ENCODE data around the gene ATAD3C. TPM values are rescaled to one million over a fixed set of nuclear protein-coding genes. Genes with fewer than 3 reads are reported as not detected.

Gene ATAD3C
- total RNA-seq, 2 experiments from 2014 or later, result 1.0 to 1.4 TPM

GRCh38 chr1:1419813-1420653, 29.5 kb upstream of the ATAD3C start:
- Mint-ChIP-seq H3K36me3 (ENCODE audit: low read depth) (no peaks in the 10 kb centered on the region), H3K4me3 (no peak overlapping the region), H3K4me1 (ENCODE audit: low read depth) (peaks cover 20% of the 10 kb centered on the region), H3K27me3 (ENCODE audit: low read depth) (peaks cover 3% of the 10 kb centered on the region), H3K27ac (no peak overlapping the region), H3K9me3 (ENCODE audit: insufficient read depth) (no peaks in the 10 kb centered on the region)
- CTCF ChIA-PET, result no interaction called here
- DNase-seq (no peak), ATAC-seq (peak; percentile 59)
- POLR2A ChIA-PET, result interaction anchor here (0.9 kb wide), 1 partner anchor 14 kb away, joined by 3 read pairs; no protein-coding TSS in a partner anchor

GRCh38 chr1:1420654-1421141, 28.8 kb upstream of the ATAD3C start:
- Mint-ChIP-seq H3K4me1 (ENCODE audit: low read depth) (peaks cover 20% of the 10 kb centered on the region), H3K9me3 (ENCODE audit: insufficient read depth) (no peaks in the 10 kb centered on the region), H3K4me3 (no peak overlapping the region), H3K27me3 (ENCODE audit: low read depth) (peaks cover 5% of the 10 kb centered on the region), H3K36me3 (ENCODE audit: low read depth) (no peaks in the 10 kb centered on the region), H3K27ac (no peak overlapping the region)
- CTCF ChIA-PET, result no interaction called here
- POLR2A ChIA-PET, result interaction anchor here (0.9 to 1.4 kb wide), 2 partner anchors 13 kb away, joined by 3 read pairs; no protein-coding TSS in a partner anchor
- ATAC-seq, result no peak
- DNase-seq, result no peak

GRCh38 chr1:1421147-1421906, 28.2 kb upstream of the ATAD3C start, which contains the start of gene ANKRD65:
Gene ANKRD65 (minus strand): TSS chr1:1421276. CDS start chr1:1421005, 271 bp downstream.
- ChIA-PET POLR2A (interaction anchor here (0.9 to 1.4 kb wide), 2 partner anchors 13 kb away, joined by 3 read pairs; no protein-coding TSS in a partner anchor), CTCF (interaction anchor here (1.6 kb wide), 1 partner anchor 19 kb away, joined by 6 read pairs; no protein-coding TSS in a partner anchor)
- Mint-ChIP-seq H3K36me3 (ENCODE audit: low read depth) (no peaks in the 10 kb centered on the region), H3K9me3 (ENCODE audit: insufficient read depth) (no peaks in the 10 kb centered on the region), H3K27ac (no peak within 1 kb of the TSS), H3K27me3 (ENCODE audit: low read depth) (peaks cover 9% of the 10 kb centered on the region), H3K4me1 (ENCODE audit: low read depth) (peaks cover 22% of the 10 kb centered on the region), H3K4me3 (no peak within 1 kb of the TSS)
- ATAC-seq, result no peak
- no peak for DNase-seq

- no peak overlapping the region for H3K27ac Mint-ChIP-seq
- no peaks in the 10 kb centered on the region for H3K36me3 Mint-ChIP-seq (ENCODE audit: low read depth)
- CTCF ChIA-PET, result interaction anchor here (1.6 kb wide), 1 partner anchor 19 kb away, joined by 6 read pairs; no protein-coding TSS in a partner anchor
- H3K4me1 Mint-ChIP-seq (ENCODE audit: low read depth), result peaks cover 23% of the 10 kb centered on the region
- peaks cover 11% of the 10 kb centered on the region for H3K27me3 Mint-ChIP-seq (ENCODE audit: low read depth)
- no peak for ATAC-seq
- H3K9me3 Mint-ChIP-seq (ENCODE audit: insufficient read depth), result no peaks in the 10 kb centered on the region
- POLR2A ChIA-PET, result interaction anchor here (1.4 kb wide), 1 partner anchor 14 kb away, joined by 3 read pairs; no protein-coding TSS in a partner anchor
- no peak for DNase-seq
- no peak overlapping the region for H3K4me3 Mint-ChIP-seq
Observed at GRCh38 chr1:1421907-1422464, 27.5 kb upstream of the ATAD3C start.

- peak; percentile 17 for ATAC-seq
- no peaks in the 10 kb centered on the region for H3K36me3 Mint-ChIP-seq (ENCODE audit: low read depth)
- POLR2A ChIA-PET, result interaction anchor here (1.4 kb wide), 1 partner anchor 15 kb away, joined by 3 read pairs; no protein-coding TSS in a partner anchor
- DNase-seq, result peak; percentile 56
- CTCF ChIA-PET, result interaction anchor here (1.6 kb wide), 1 partner anchor 18 kb away, joined by 6 read pairs; no protein-coding TSS in a partner anchor
- no peaks in the 10 kb centered on the region for H3K9me3 Mint-ChIP-seq (ENCODE audit: insufficient read depth)
- H3K27me3 Mint-ChIP-seq (ENCODE audit: low read depth), result peaks cover 11% of the 10 kb centered on the region
- H3K4me3 Mint-ChIP-seq, result no peak overlapping the region
- H3K4me1 Mint-ChIP-seq (ENCODE audit: low read depth), result peaks cover 23% of the 10 kb centered on the region
- no peak overlapping the region for H3K27ac Mint-ChIP-seq
Observed at GRCh38 chr1:1422465-1423244, 26.8 kb upstream of the ATAD3C start.

- no peak overlapping the region for H3K4me3 Mint-ChIP-seq
- no peak for DNase-seq
- CTCF ChIA-PET, result interaction anchor here (0.6 kb wide), 1 partner anchor 64 kb away, joined by 3 read pairs; no protein-coding TSS in a partner anchor
- no peaks in the 10 kb centered on the region for H3K36me3 Mint-ChIP-seq (ENCODE audit: low read depth)
- H3K27me3 Mint-ChIP-seq (ENCODE audit: low read depth), result peaks cover 11% of the 10 kb centered on the region
- POLR2A ChIA-PET, result no interaction called here
- no peaks in the 10 kb centered on the region for H3K9me3 Mint-ChIP-seq (ENCODE audit: insufficient read depth)
- no peak overlapping the region for H3K27ac Mint-ChIP-seq
- ATAC-seq, result no peak
- peaks cover 17% of the 10 kb centered on the region for H3K4me1 Mint-ChIP-seq (ENCODE audit: low read depth)
Observed at GRCh38 chr1:1423245-1423597, 26.3 kb upstream of the ATAD3C start.

GRCh38 chr1:1424707-1425106, 24.8 kb upstream of the ATAD3C start:
- H3K27ac Mint-ChIP-seq, result no peak overlapping the region
- no peak for ATAC-seq
- peaks cover 17% of the 10 kb centered on the region for H3K4me1 Mint-ChIP-seq (ENCODE audit: low read depth)
- no peak overlapping the region for H3K4me3 Mint-ChIP-seq
- no peaks in the 10 kb centered on the region for H3K9me3 Mint-ChIP-seq (ENCODE audit: insufficient read depth)
- peaks cover 18% of the 10 kb centered on the region for H3K27me3 Mint-ChIP-seq (ENCODE audit: low read depth)
- ChIA-PET CTCF (no interaction called here), POLR2A (no interaction called here)
- DNase-seq, result no peak
- H3K36me3 Mint-ChIP-seq (ENCODE audit: low read depth), result no peaks in the 10 kb centered on the region

GRCh38 chr1:1425426-1425752, 24.1 kb upstream of the ATAD3C start:
- ATAC-seq, result no peak
- no peak overlapping the region for H3K27ac Mint-ChIP-seq
- H3K27me3 Mint-ChIP-seq (ENCODE audit: low read depth), result peaks cover 18% of the 10 kb centered on the region
- no peaks in the 10 kb centered on the region for H3K36me3 Mint-ChIP-seq (ENCODE audit: low read depth)
- H3K9me3 Mint-ChIP-seq (ENCODE audit: insufficient read depth), result no peaks in the 10 kb centered on the region
- peaks cover 17% of the 10 kb centered on the region for H3K4me1 Mint-ChIP-seq (ENCODE audit: low read depth)
- no peak overlapping the region for H3K4me3 Mint-ChIP-seq
- POLR2A ChIA-PET, result interaction anchor here (0.6 kb wide), 1 partner anchor 471 kb away, joined by 3 read pairs; no protein-coding TSS in a partner anchor
- no peak for DNase-seq
- CTCF ChIA-PET, result no interaction called here

- Mint-ChIP-seq H3K4me3 (no peak overlapping the region), H3K27me3 (ENCODE audit: low read depth) (peaks cover 15% of the 10 kb centered on the region), H3K4me1 (ENCODE audit: low read depth) (peaks cover 17% of the 10 kb centered on the region), H3K36me3 (ENCODE audit: low read depth) (no peaks in the 10 kb centered on the region), H3K9me3 (ENCODE audit: insufficient read depth) (no peaks in the 10 kb centered on the region), H3K27ac (no peak overlapping the region)
- ATAC-seq, result no peak
- POLR2A ChIA-PET, result interaction anchor here (0.6 to 0.7 kb wide), 2 partner anchors 393 to 472 kb away, joined by 3 read pairs; no protein-coding TSS in a partner anchor
- CTCF ChIA-PET, result no interaction called here
- no peak for DNase-seq
Observed at GRCh38 chr1:1425753-1426495, 23.6 kb upstream of the ATAD3C start.

- ATAC-seq (no peak), DNase-seq (no peak)
- no peaks in the 10 kb centered on the region for H3K9me3 Mint-ChIP-seq (ENCODE audit: insufficient read depth)
- CTCF ChIA-PET, result no interaction called here
- no peak overlapping the region for H3K4me3 Mint-ChIP-seq
- peaks cover 17% of the 10 kb centered on the region for H3K4me1 Mint-ChIP-seq (ENCODE audit: low read depth)
- no peak overlapping the region for H3K27ac Mint-ChIP-seq
- POLR2A ChIA-PET, result interaction anchor here (0.7 kb wide), 1 partner anchor 394 kb away, joined by 3 read pairs; no protein-coding TSS in a partner anchor
- H3K36me3 Mint-ChIP-seq (ENCODE audit: low read depth), result no peaks in the 10 kb centered on the region
- H3K27me3 Mint-ChIP-seq (ENCODE audit: low read depth), result peaks cover 15% of the 10 kb centered on the region
Observed at GRCh38 chr1:1426496-1427105, 22.9 kb upstream of the ATAD3C start.
